H1 (cell line): ENCODE results near the gene RAB4B. TPM values are rescaled to one million over a fixed set of nuclear protein-coding genes. Genes with fewer than 3 reads are reported as not detected.

Source experiments
- CTCF ChIA-PET: fragments of 300-600 bp; sonication (Branson Sonifier 250); formaldehyde crosslinking; loops from one replicate; lab custom pipeline; 2021; ENCODE audit not compliant: partially characterized antibody; lab: Charles Lee
- POLR2A ChIA-PET: fragments of 300-600 bp; sonication (Branson Sonifier 250); formaldehyde crosslinking; loops from one replicate; lab custom pipeline; 2021; ENCODE audit warnings: inconsistent platforms; ENCODE audit not compliant: partially characterized antibody; lab: Charles Lee
- DNase-seq, 2 experiments: peaks; one replicate each; pipeline versions ENCODE4 v3.0.0 to v3.0.0-alpha.2; 2010 to 2022; ENCODE audit warnings: low spot score in 2 of 2, low read depth in 1 of 2, mixed read lengths in 1 of 2
- FAIRE-seq: peaks from 2 replicates; lab custom pipeline; 2011; peaks lifted over from hg19 to GRCh38; lab: Jason Lieb, UNC
- H2AFZ ChIP-seq: 2 replicates; pipeline ENCODE4 v1.8.1; 2012; ENCODE audit warnings: low read length, inconsistent platforms
- H2AK5ac ChIP-seq: 2 replicates; pipeline ENCODE4 v1.6.1; 2013; ENCODE audit warnings: low read depth, low read length
- H2BK120ac ChIP-seq: replicated peaks from 2 replicates; pipeline ENCODE3; 2013; ENCODE audit warnings: low read depth, low read length, inconsistent platforms
- H2BK12ac ChIP-seq: 2 replicates; pipeline ENCODE4 v1.6.1; 2013; ENCODE audit warnings: low read depth, low read length
- H2BK15ac ChIP-seq: 2 replicates; pipeline ENCODE4 v1.6.1; 2013; ENCODE audit warnings: low read length
- H2BK20ac ChIP-seq: 2 replicates; pipeline ENCODE4 v1.6.1; 2013; ENCODE audit warnings: low read length
- H2BK5ac ChIP-seq: 2 replicates; pipeline ENCODE4 v1.6.1; 2013; ENCODE audit warnings: low read depth, low read length
- H3K14ac ChIP-seq: 2 replicates; pipeline ENCODE4 v1.6.1; 2013; ENCODE audit warnings: inconsistent platforms; ENCODE audit not compliant: insufficient read length
- H3K18ac ChIP-seq: 2 replicates; pipeline ENCODE4 v1.6.1; 2013; ENCODE audit warnings: low read length; ENCODE audit errors: extremely low read depth
- H3K23ac ChIP-seq: 2 replicates; pipeline ENCODE4 v1.6.1; 2013; ENCODE audit warnings: inconsistent platforms; ENCODE audit not compliant: insufficient read length
- H3K23me2 ChIP-seq: 2 replicates; pipeline ENCODE4 v1.6.1; 2013; ENCODE audit warnings: low read depth, low read length
- H3K27ac ChIP-seq: 2 replicates; pipeline ENCODE4 v1.6.1; 2011; ENCODE audit warnings: low read depth, low read length, inconsistent platforms
- H3K27me3 ChIP-seq, 4 experiments: replicated peaks in 1 of 4; 1 replicate in 1 of 4; 2 replicates in 3 of 4; pipeline versions ENCODE4 v1.6.1 to v1.8.1; 2011 to 2013; ENCODE audit warnings: low read length in 3 of 4, mild to moderate bottlenecking in 3 of 4, inconsistent platforms in 2 of 4, mixed read lengths in 2 of 4, moderate library complexity in 1 of 4; ENCODE audit not compliant: control insufficient read depth in 3 of 4, insufficient read depth in 3 of 4; ENCODE audit errors: extremely low read depth in 1 of 4
- H3K36me3 ChIP-seq, 4 experiments: 2 replicates each; pipeline versions ENCODE4 v1.6.1 to v1.8.1; 2011 to 2013; ENCODE audit warnings: mild to moderate bottlenecking in 4 of 4, low read length in 3 of 4, moderate library complexity in 2 of 4, control low read depth in 1 of 4, inconsistent platforms in 1 of 4; ENCODE audit not compliant: insufficient read depth in 4 of 4, control insufficient read depth in 2 of 4
- H3K4ac ChIP-seq: replicated peaks from 2 replicates; pipeline ENCODE3; 2013; ENCODE audit warnings: low read length, low read depth, mixed read lengths, inconsistent platforms; ENCODE audit not compliant: insufficient read length
- H3K4me1 ChIP-seq, 4 experiments: replicated peaks in 1 of 4; 1 replicate in 1 of 4; 2 replicates in 3 of 4; pipeline versions ENCODE4 v1.6.1 to v1.8.1; 2011 to 2013; ENCODE audit warnings: low read length in 3 of 4, inconsistent platforms in 2 of 4, mixed read lengths in 1 of 4; ENCODE audit not compliant: insufficient read depth in 4 of 4, control insufficient read depth in 3 of 4
- H3K4me2 ChIP-seq, 2 experiments: 2 replicates each; pipeline versions ENCODE4 v1.6.1 to v1.8.1; 2011 to 2013; ENCODE audit warnings: low read depth in 2 of 2, low read length in 2 of 2, control low read depth in 1 of 2, inconsistent platforms in 1 of 2, mild to moderate bottlenecking in 1 of 2; ENCODE audit not compliant: insufficient read depth in 1 of 2
- H3K4me3 ChIP-seq, 4 experiments: fragments of 200-600, 300-600 bp in 1 of 4; sonication (generic), shearing (Covaris generic), sonication (Bioruptor Twin) in 1 of 4; 2 replicates each; pipeline versions ENCODE4 v1.5.1 to v1.8.1; 2011 to 2016; ENCODE audit warnings: low read length in 4 of 4, low read depth in 3 of 4, control low read depth in 2 of 4, inconsistent platforms in 2 of 4, mild to moderate bottlenecking in 2 of 4, mixed read lengths in 1 of 4, moderate library complexity in 1 of 4; ENCODE audit not compliant: insufficient read depth in 2 of 4; ENCODE audit errors: extremely low read depth in 1 of 4
- H3K56ac ChIP-seq: replicated peaks from 2 replicates; pipeline ENCODE3; 2013; ENCODE audit warnings: low read depth, mild to moderate bottlenecking, mixed read lengths, low read length, inconsistent platforms; ENCODE audit not compliant: insufficient read length
- H3K79me1 ChIP-seq: 2 replicates; pipeline ENCODE4 v1.6.1; 2013; ENCODE audit warnings: low read depth, low read length, control low read depth
- H3K79me2 ChIP-seq, 2 experiments: 2 replicates each; pipeline versions ENCODE4 v1.6.1 to v1.8.1; 2012 to 2013; ENCODE audit warnings: low read length in 2 of 2, mild to moderate bottlenecking in 2 of 2, inconsistent platforms in 1 of 2; ENCODE audit not compliant: insufficient read depth in 2 of 2, control insufficient read depth in 1 of 2
- H3K9ac ChIP-seq, 4 experiments: replicated peaks in 1 of 4; 1 replicate in 1 of 4; 2 replicates in 3 of 4; pipeline versions ENCODE4 v1.6.1 to v1.8.1; 2011 to 2013; ENCODE audit warnings: low read depth in 3 of 4, low read length in 3 of 4, control low read depth in 2 of 4, mild to moderate bottlenecking in 2 of 4, moderate library complexity in 2 of 4, inconsistent platforms in 1 of 4; ENCODE audit errors: extremely low read depth in 1 of 4
- H3K9me3 ChIP-seq, 2 experiments: 2 replicates each; pipeline versions ENCODE4 v1.6.1 to v1.8.1; 2012 to 2013; ENCODE audit warnings: mild to moderate bottlenecking in 2 of 2, moderate library complexity in 2 of 2, control low read depth in 1 of 2, inconsistent platforms in 1 of 2, low read depth in 1 of 2, low read length in 1 of 2, mixed read lengths in 1 of 2; ENCODE audit not compliant: insufficient read depth in 2 of 2
- H4K20me1 ChIP-seq, 2 experiments: replicated peaks in 1 of 2; 2 replicates each; pipeline versions ENCODE3 to v1.8.1; 2011 to 2013; ENCODE audit warnings: inconsistent platforms in 2 of 2, low read length in 2 of 2, mild to moderate bottlenecking in 1 of 2; ENCODE audit not compliant: insufficient read depth in 2 of 2, control insufficient read depth in 1 of 2
- H4K5ac ChIP-seq: 2 replicates; pipeline ENCODE4 v1.6.1; 2013; ENCODE audit warnings: low read length, low read depth, mixed read lengths, inconsistent platforms; ENCODE audit not compliant: insufficient read length
- H4K8ac ChIP-seq: 2 replicates; pipeline ENCODE4 v1.8.0; 2013; ENCODE audit warnings: mild to moderate bottlenecking, moderate library complexity, low read length, inconsistent platforms; ENCODE audit not compliant: insufficient read depth; ENCODE audit errors: extremely low read depth
- H4K91ac ChIP-seq: replicated peaks from 2 replicates; pipeline ENCODE3; 2013; ENCODE audit warnings: low read length, mixed read lengths, inconsistent platforms; ENCODE audit not compliant: insufficient read length
- CBX8 ChIP-seq: fragments of 300-800, 300-1000 bp; sonication (generic); IDR thresholded peaks from 2 replicates; pipeline ENCODE4 v1.7.1; 2016; ENCODE audit warnings: low read depth, low read length, borderline replicate concordance
- E2F6 ChIP-seq: IDR thresholded peaks from 2 replicates; pipeline ENCODE4 v1.6.1; 2012; ENCODE audit warnings: inconsistent platforms
- POLR2AphosphoS5 ChIP-seq: IDR thresholded peaks from 2 replicates; pipeline ENCODE4 v1.6.1; 2011; ENCODE audit warnings: low read depth, low read length
- WGBS, 2 experiments: shearing (Covaris generic) in 1 of 2; methylation state at CpG; one replicate each; pipeline versions ENCODE4 v1.1.6 to v1.1.7; 2013 to 2015; ENCODE audit warnings: low lambda C conversion rate in 2 of 2, mixed read lengths in 2 of 2, inconsistent platforms in 1 of 2, low coverage in 1 of 2, missing lambda C conversion rate in 1 of 2; ENCODE audit not compliant: insufficient replicate concordance in 2 of 2, insufficient coverage in 1 of 2, insufficient read length in 1 of 2; ENCODE audit errors: extremely low coverage in 1 of 2, missing lambda C conversion rate in 1 of 2; 5-methylcytosine and 5-hydroxymethylcytosine counted together
- polyA plus RNA-seq, 7 experiments: library from polyadenylated mRNA; depleted of rRNA in 3 of 7; stranded (reverse) in 5 of 7; unstranded in 2 of 7; fragments of >200 nt in 5 of 7; fragments of 200-250 nt in 2 of 7; gene quantifications; 1 replicate in 5 of 7; 2 replicates in 1 of 7; 4 replicates in 1 of 7; pipeline versions ENCODE4 v1.2.1 to v1.2.3, GENCODE V29; 2011 to 2013; ENCODE audit warnings: missing spikeins in 2 of 7, mixed read lengths in 2 of 7
- total RNA-seq: library from RNA; stranded (reverse); fragmentation: NEBNext Ultra II Directional; extraction: Animal tissue kit (Norgen Biotek cat#: 25700); gene quantifications from 2 replicates; pipeline ENCODE4 v1.2.1, GENCODE V29; 2021

The RAB4B gene
- total and polyA plus RNA-seq, 2 of the 8 experiments (the other 6 are each of a cell fraction or from before 2014, with no cell fraction given) = 15.9 to 28.6 TPM

- Histone ChIP-seq H2BK20ac (no peak overlapping the region), H2BK12ac (no peak overlapping the region), H3K23ac (no peak overlapping the region), H3K9ac (no peak overlapping the region), H3K27me3 (peaks cover 0 to 3% (median 0%) of the 10 kb centered on the region in 4 experiments; a peak in 2 of 7 replicates), H3K4me3 (peak overlapping the region in 3 of 4 experiments; percentile 34 to 65 (median 42); a peak in 6 of 8 replicates), H4K20me1 (peaks cover 24 to 35% of the 10 kb centered on the region in 2 experiments), H2BK5ac (no peak overlapping the region), H3K79me1 (peaks cover 11% of the 10 kb centered on the region), H2AFZ (no peak overlapping the region), H2BK15ac (no peak overlapping the region; the same call in 1 of the 2 replicates), H4K91ac (no peak overlapping the region), H3K9me3 (no peaks in the 10 kb centered on the region), H3K4me1 (peaks cover 6 to 37% (median 15%) of the 10 kb centered on the region in 4 experiments), H3K4ac (no peak overlapping the region), H4K8ac (peak overlapping the region; percentile 0; the same call in 1 of the 2 replicates), H2AK5ac (no peak overlapping the region), H3K79me2 (peaks cover 0 to 28% of the 10 kb centered on the region in 2 experiments; a peak in 2 of 4 replicates), H4K5ac (no peak overlapping the region), H3K23me2 (peaks cover 12% of the 10 kb centered on the region; the same call in 1 of the 2 replicates), H3K36me3 (peaks cover 3 to 22% (median 13%) of the 10 kb centered on the region in 4 experiments; a peak in 6 of 8 replicates), H3K14ac (no peak overlapping the region), H3K56ac (no peak overlapping the region), H3K4me2 (peak overlapping the region; percentile 71 to 94; a peak in 3 of 4 replicates), H3K18ac (no peak overlapping the region), H2BK120ac (no peak overlapping the region), H3K27ac (no peak overlapping the region)
- FAIRE-seq (no peak), DNase-seq (no peak)
- WGBS, 2 experiments = 91% methylated on average over 35 of the region's 39 CpGs; no CpG with 5 or more reads in 1 of the 2 experiments
- TF ChIP-seq CBX8 (no peak), E2F6 (no peak), POLR2AphosphoS5 (peak; percentile 49; the same call in 1 of the 2 replicates)
- POLR2A ChIA-PET = interaction anchor here (0.7 to 15.5 kb wide), 5 partner anchors 9 to 65 kb away, joined by 3 to 218 read pairs (median 4); partner anchors contain the start of genes ACTMAP, MIA and RAB4B
- CTCF ChIA-PET = interaction anchor here (0.6 to 1.4 kb wide), 4 partner anchors 9 to 146 kb away, joined by 3 to 4 read pairs (median 4); no protein-coding TSS in a partner anchor
These were observed 31.5 kb downstream of the RAB4B start for GRCh38 chr19:40809358-40810086.
